GM18951 (cell line): ENCODE results near the gene ERFE.

ENCODE experiments used
- POLR2A ChIP-seq: IDR thresholded peaks from 4 replicates; pipeline ENCODE4 v1.6.1; 2011; ENCODE audit warnings: mild to moderate bottlenecking; ENCODE audit not compliant: insufficient read length, insufficient read depth; ENCODE audit errors: extremely low read depth
- in situ Hi-C: fragments of 300-500 bp; cut with MboI; formaldehyde crosslinking; loops from one replicate; pipeline ENCODE4 v1.12.0; 2022; ENCODE audit warnings: low sequenced_read_pairs, mixed read lengths, inconsistent platforms; ENCODE audit not compliant: unreplicated experiment

ERFE gene

GRCh38 chr2:238122287-238123217 is 36.2 kb upstream of the ERFE start:
- TF ChIP-seq POLR2A: no peak
- in situ Hi-C loops: no loop called here

DNA sequence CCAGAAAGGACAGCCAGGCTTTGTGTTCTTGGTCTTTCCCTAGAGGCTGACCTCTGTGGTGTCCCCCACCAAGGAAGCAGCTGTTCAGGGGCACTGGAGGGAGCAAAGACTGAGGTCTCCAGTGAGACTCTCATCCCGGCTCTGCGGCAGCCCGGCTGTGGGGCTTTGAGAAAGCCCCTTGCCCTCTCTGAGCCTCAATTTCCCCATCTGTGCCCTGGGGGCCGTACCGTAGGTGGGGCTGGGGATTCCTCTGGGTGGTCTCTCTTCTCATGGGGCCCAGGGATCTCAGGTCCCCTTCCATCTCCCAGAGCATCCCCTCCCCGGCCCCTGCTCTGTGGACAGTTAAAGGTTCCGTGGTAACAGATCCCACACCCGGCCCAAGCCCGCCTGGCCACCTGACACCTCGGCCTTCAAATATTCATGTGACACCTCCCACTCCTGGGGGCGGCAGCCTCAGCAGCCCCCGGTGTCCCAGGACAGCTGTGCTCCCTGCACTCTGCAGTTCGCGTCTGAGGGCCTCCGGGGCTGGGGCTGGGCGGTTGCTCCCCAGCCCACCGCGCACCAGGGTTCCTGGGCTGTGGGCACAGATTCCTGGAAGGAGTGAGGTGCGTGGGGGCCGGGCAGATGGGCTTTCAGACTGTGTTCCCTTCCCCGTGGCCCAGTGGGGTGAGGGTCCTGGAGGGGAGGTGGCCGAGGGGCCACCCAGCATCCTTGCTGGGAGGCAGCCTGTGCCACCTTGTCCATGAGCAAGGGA is 35.4 kb upstream of the ERFE start:
- in situ Hi-C loops: no loop called here

DNA sequence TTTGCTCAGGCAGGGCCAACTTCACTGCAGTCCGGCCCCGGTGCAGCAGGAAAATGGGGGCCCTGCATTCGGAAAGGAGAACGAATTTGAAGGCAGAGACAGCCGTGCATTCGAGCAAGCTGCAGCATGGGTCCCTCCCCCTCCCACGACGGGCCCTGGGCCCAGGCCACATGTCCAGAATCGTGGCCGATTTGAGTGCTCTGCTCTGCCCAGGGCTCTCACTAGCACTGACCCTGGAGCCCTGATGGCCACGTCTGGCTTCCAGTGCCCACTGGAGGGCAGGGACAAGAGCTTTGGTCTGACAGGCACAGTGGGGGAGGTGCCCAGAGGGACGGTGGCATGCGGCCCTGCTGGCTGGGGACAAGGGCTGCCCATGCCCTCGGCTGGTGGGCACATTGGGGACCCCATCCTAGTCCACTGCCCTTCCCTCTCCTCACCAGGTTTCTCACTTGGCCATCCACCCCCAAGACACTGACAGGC is 34.7 kb upstream of the ERFE start:
- TF ChIP-seq POLR2A: no peak
- in situ Hi-C loops: no loop called here

More for the DNA sequence above, 35.4 kb upstream of the ERFE start:
- no peak for TF ChIP-seq POLR2A

- TF ChIP-seq POLR2A: no peak
- in situ Hi-C loops: no loop called here
Observed at GRCh38 chr2:238124488-238125126, 34.2 kb upstream of the ERFE start.

GRCh38 chr2:238125127-238125885 is 33.5 kb upstream of the ERFE start:
- no peak for TF ChIP-seq POLR2A
- in situ Hi-C loops: no loop called here

GRCh38 chr2:238126338-238126737 is 32.4 kb upstream of the ERFE start:
- in situ Hi-C loops: no loop called here
- no peak for TF ChIP-seq POLR2A

- in situ Hi-C loops: no loop called here
- TF ChIP-seq POLR2A: no peak
Observed at GRCh38 chr2:238126775-238127164, 32.0 kb upstream of the ERFE start.

GRCh38 chr2:238127165-238128060 is 31.4 kb upstream of the ERFE start:
- no peak for TF ChIP-seq POLR2A
- in situ Hi-C loops: no loop called here

- no peak for TF ChIP-seq POLR2A
- in situ Hi-C loops: no loop called here
Observed at GRCh38 chr2:238128061-238128440, 30.7 kb upstream of the ERFE start.

DNA sequence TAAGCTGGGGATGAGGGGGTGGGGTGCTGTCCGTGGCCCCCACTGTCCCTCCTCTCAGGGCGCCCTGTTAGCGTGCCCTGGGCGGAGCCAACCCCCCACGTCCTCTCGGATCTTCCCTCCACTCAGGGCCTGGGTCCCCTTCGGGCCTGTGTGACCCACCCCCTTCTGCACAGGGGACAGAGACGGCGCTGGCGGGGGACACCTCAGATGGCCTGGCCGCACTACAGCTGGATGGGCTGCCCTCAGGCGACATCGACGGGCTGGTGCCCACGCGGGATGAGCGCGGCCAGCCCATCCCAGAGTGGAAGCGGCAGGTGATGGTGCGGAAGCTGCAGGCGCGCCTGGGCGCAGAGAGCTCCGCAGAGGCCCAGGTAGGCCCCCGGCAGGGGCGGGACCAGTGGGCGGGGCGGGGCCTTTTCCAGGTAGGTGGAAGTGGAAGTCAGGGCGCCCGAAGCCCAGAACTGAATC is 30.2 kb upstream of the ERFE start:
- in situ Hi-C loops: no loop called here
- no peak for TF ChIP-seq POLR2A

DNA sequence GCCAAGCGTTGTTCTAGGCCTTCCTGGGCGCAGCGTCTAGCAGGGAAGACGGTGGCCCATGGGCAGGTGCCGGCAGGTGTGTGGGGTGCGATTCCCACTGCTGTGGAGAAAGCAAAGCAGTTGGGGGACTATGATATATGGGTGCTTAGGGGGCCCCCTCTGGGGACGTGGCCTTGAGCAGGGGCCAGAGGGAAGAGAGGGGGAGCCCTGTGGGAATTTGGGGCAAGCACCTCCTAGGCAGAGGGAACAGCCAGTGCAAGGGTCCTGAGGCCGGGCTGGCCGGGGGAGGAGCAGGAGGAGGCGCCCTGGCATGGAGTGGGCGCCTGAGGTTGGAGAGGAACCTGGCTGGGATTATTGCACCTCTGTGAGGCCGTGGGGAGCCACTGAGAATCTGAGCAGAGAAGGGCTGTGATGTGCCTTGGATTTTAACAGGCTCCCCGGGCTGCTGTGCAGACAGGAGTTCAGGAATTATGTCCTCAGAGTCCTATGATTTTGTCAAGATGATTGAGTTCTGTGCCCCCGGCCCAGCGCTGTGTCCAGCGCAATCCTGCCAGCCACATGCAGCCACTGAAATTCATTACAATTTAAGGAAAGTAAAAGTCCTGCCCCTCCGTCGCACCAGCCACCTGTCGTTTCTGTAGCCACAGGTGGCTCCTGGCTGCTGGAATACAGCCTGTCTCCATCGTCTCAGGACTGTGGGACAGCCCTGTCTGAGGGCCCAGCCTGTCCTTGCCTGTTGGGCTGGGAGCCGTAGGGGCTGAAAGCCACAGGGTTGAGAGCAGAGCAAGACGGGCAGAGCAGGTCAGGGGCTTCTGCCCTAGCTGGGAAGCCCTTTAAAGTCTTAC is 29.4 kb upstream of the ERFE start:
- in situ Hi-C loops: no loop called here

More for the DNA sequence above, 29.4 kb upstream of the ERFE start:
- TF ChIP-seq POLR2A: no peak
